ENCODE measurements around the gene SYDE2.
"Not testable (repeated sequence)": the region's sequence is repeated elsewhere in the genome, so short reads cannot be mapped to it uniquely, and the experiment has no call there.

SYDE2 gene

GRCh38 chr1:85158910-85159309, 41.9 kb downstream of the SYDE2 start:
- DNase-seq, result no peak

GRCh38 chr1:85157436-85157835, 43.4 kb downstream of the SYDE2 start:
- DNase-seq, result no peak

GRCh38 chr1:85153149-85153891, 47.5 kb downstream of the SYDE2 start:
- no peak for DNase-seq

GRCh38 chr1:85151446-85151845, 49.4 kb downstream of the SYDE2 start:
- no peak for DNase-seq

GRCh38 chr1:85149805-85150204, 51.0 kb downstream of the SYDE2 start:
- no peak for DNase-seq

GRCh38 chr1:85148524-85149250, 52.1 kb downstream of the SYDE2 start:
- DNase-seq, result no peak

- DNase-seq, result no peak
These were observed 53.9 kb downstream of the SYDE2 start for GRCh38 chr1:85146972-85147359.

- DNase-seq, result not testable (repeated sequence)
These were observed 54.4 kb downstream of the SYDE2 start for GRCh38 chr1:85146298-85146971.

- no peak for DNase-seq
These were observed 56.5 kb downstream of the SYDE2 start for GRCh38 chr1:85144351-85144750.

- no peak for DNase-seq
These were observed 58.1 kb downstream of the SYDE2 start for GRCh38 chr1:85142753-85143152.

- not testable (repeated sequence) for DNase-seq
These were observed 62.4 kb downstream of the SYDE2 start for GRCh38 chr1:85138439-85138838.

GRCh38 chr1:85137660-85138059, 63.2 kb downstream of the SYDE2 start:
- no peak for DNase-seq

- DNase-seq, result no peak
These were observed 65.4 kb downstream of the SYDE2 start for GRCh38 chr1:85135392-85135798.

- no peak for DNase-seq
These were observed 66.0 kb downstream of the SYDE2 start for GRCh38 chr1:85134583-85135391.

GRCh38 chr1:85133565-85134159, 67.2 kb downstream of the SYDE2 start:
- no peak for DNase-seq

- no peak for DNase-seq
These were observed 68.6 kb downstream of the SYDE2 start for GRCh38 chr1:85132078-85132720.

- DNase-seq, result no peak
These were observed 72.5 kb downstream of the SYDE2 start for GRCh38 chr1:85128316-85128715.

- DNase-seq, result no peak
These were observed 74.9 kb downstream of the SYDE2 start for GRCh38 chr1:85125891-85126290.

- DNase-seq, result no peak
These were observed 76.7 kb downstream of the SYDE2 start for GRCh38 chr1:85124091-85124490.

GRCh38 chr1:85122169-85122568, 78.6 kb downstream of the SYDE2 start:
- no peak for DNase-seq

- DNase-seq, result no peak
These were observed 79.1 kb downstream of the SYDE2 start for GRCh38 chr1:85121744-85122143.

- DNase-seq, result no peak
These were observed 82.1 kb downstream of the SYDE2 start for GRCh38 chr1:85118751-85119150.
